H1 (cell line): ENCODE data around the gene NPR1. TPM values are rescaled to one million over a fixed set of nuclear protein-coding genes. Genes with fewer than 3 reads are reported as not detected.
A peak's percentile ranks its signal among the peaks of the same experiment; 100 is the strongest.

Experiments
- BRCA1 ChIP-seq: IDR thresholded peaks from 2 replicates; pipeline ENCODE4 v1.6.1; 2012; ENCODE audit warnings: low read depth, low read length, improper control_type of control experiment
- GTF2F1 ChIP-seq: IDR thresholded peaks from 2 replicates; pipeline ENCODE4 v1.6.1; 2012; ENCODE audit warnings: low read depth, low read length, improper control_type of control experiment, borderline replicate concordance
- KDM4A ChIP-seq: IDR thresholded peaks from one replicate; pipeline ENCODE4 v1.7.1; 2012; ENCODE audit warnings: low read depth, mild to moderate bottlenecking, moderate library complexity, low read length, inconsistent platforms; ENCODE audit not compliant: severe bottlenecking
- KDM5A ChIP-seq: fragments of 200-600 bp; IDR thresholded peaks from 2 replicates; pipeline ENCODE4 v1.7.1; 2012; ENCODE audit warnings: mild to moderate bottlenecking, low read length, inconsistent platforms, mixed read lengths
- NRF1 ChIP-seq: IDR thresholded peaks from 2 replicates; pipeline ENCODE4 v1.6.1; 2011; ENCODE audit warnings: mild to moderate bottlenecking, low read depth, low read length, improper control_type of control experiment
- POLR2AphosphoS5 ChIP-seq: IDR thresholded peaks from 2 replicates; pipeline ENCODE4 v1.6.1; 2011; ENCODE audit warnings: low read depth, low read length
- SIRT6 ChIP-seq: IDR thresholded peaks from one replicate; pipeline ENCODE4 v1.7.1; 2012; ENCODE audit warnings: low read length, inconsistent platforms
- polyA plus RNA-seq, 7 experiments: library from polyadenylated mRNA; depleted of rRNA in 3 of 7; stranded (reverse) in 5 of 7; unstranded in 2 of 7; fragments of >200 nt in 5 of 7; fragments of 200-250 nt in 2 of 7; gene quantifications; 1 replicate in 5 of 7; 2 replicates in 1 of 7; 4 replicates in 1 of 7; pipeline versions ENCODE4 v1.2.1 to v1.2.3, GENCODE V29; 2011 to 2013; ENCODE audit warnings: missing spikeins in 2 of 7, mixed read lengths in 2 of 7
- total RNA-seq: library from RNA; stranded (reverse); fragmentation: NEBNext Ultra II Directional; extraction: Animal tissue kit (Norgen Biotek cat#: 25700); gene quantifications from 2 replicates; pipeline ENCODE4 v1.2.1, GENCODE V29; 2021
- TF ChIP-seq, protein P1 (sequence below): fragments of 300-600 bp; sonication (generic); IDR thresholded peaks from 2 replicates; pipeline ENCODE4 v1.7.1; 2012; ENCODE audit warnings: low read length, moderate library complexity, mild to moderate bottlenecking, inconsistent platforms; ENCODE audit not compliant: insufficient replicate concordance
- TF ChIP-seq, protein P2 (sequence below): IDR thresholded peaks from 2 replicates; pipeline ENCODE4 v1.6.1; 2012; ENCODE audit warnings: low read length, inconsistent platforms

NPR1 gene
- total and polyA plus RNA-seq, 2 of the 8 experiments (the other 6 are each of a cell fraction or from before 2014, with no cell fraction given): 11.7 to 13.2 TPM

DNA sequence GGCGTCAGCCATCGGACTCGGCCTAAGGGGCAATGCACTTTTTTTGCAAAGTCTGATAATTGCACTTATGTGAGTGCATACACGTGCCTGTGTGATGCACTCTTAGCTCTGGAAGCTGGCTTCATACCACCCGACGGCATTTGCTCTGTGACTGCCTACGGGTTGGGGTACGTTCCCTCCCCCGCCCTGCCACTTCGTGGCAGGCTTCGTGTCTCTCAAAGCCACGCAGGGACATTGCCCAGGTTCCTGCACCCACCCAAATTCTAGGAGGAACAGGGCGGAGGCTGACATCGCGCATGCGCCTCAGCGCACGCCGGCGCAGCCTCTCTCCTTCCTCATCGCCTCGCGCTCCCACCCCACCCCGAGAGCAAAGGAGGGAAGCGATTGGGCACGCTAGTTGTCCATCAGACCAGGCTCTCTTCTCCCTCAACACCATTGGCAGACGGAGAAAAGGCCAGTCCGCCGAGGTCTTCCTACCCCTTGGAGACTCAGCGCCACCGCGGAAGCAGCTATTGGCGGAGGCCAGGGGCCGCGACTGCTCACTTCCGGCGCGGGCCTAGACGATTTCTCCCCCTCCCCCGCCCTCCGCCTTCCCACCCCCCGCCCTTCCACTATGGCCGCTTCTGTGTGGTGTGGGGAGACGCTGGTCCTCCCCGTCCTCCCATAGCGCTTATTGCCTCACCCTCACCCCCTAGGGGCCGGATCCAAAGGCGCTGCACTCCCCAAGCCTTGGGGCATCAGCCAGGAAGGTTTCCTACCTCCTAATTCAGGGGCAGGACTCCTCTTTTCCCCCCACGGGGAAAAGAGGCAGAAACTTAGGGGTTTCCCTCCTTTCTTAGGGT is 49.2 kb downstream of the NPR1 start, which contains the start of gene INTS3 (continued):
- TF ChIP-seq, protein P1, sequence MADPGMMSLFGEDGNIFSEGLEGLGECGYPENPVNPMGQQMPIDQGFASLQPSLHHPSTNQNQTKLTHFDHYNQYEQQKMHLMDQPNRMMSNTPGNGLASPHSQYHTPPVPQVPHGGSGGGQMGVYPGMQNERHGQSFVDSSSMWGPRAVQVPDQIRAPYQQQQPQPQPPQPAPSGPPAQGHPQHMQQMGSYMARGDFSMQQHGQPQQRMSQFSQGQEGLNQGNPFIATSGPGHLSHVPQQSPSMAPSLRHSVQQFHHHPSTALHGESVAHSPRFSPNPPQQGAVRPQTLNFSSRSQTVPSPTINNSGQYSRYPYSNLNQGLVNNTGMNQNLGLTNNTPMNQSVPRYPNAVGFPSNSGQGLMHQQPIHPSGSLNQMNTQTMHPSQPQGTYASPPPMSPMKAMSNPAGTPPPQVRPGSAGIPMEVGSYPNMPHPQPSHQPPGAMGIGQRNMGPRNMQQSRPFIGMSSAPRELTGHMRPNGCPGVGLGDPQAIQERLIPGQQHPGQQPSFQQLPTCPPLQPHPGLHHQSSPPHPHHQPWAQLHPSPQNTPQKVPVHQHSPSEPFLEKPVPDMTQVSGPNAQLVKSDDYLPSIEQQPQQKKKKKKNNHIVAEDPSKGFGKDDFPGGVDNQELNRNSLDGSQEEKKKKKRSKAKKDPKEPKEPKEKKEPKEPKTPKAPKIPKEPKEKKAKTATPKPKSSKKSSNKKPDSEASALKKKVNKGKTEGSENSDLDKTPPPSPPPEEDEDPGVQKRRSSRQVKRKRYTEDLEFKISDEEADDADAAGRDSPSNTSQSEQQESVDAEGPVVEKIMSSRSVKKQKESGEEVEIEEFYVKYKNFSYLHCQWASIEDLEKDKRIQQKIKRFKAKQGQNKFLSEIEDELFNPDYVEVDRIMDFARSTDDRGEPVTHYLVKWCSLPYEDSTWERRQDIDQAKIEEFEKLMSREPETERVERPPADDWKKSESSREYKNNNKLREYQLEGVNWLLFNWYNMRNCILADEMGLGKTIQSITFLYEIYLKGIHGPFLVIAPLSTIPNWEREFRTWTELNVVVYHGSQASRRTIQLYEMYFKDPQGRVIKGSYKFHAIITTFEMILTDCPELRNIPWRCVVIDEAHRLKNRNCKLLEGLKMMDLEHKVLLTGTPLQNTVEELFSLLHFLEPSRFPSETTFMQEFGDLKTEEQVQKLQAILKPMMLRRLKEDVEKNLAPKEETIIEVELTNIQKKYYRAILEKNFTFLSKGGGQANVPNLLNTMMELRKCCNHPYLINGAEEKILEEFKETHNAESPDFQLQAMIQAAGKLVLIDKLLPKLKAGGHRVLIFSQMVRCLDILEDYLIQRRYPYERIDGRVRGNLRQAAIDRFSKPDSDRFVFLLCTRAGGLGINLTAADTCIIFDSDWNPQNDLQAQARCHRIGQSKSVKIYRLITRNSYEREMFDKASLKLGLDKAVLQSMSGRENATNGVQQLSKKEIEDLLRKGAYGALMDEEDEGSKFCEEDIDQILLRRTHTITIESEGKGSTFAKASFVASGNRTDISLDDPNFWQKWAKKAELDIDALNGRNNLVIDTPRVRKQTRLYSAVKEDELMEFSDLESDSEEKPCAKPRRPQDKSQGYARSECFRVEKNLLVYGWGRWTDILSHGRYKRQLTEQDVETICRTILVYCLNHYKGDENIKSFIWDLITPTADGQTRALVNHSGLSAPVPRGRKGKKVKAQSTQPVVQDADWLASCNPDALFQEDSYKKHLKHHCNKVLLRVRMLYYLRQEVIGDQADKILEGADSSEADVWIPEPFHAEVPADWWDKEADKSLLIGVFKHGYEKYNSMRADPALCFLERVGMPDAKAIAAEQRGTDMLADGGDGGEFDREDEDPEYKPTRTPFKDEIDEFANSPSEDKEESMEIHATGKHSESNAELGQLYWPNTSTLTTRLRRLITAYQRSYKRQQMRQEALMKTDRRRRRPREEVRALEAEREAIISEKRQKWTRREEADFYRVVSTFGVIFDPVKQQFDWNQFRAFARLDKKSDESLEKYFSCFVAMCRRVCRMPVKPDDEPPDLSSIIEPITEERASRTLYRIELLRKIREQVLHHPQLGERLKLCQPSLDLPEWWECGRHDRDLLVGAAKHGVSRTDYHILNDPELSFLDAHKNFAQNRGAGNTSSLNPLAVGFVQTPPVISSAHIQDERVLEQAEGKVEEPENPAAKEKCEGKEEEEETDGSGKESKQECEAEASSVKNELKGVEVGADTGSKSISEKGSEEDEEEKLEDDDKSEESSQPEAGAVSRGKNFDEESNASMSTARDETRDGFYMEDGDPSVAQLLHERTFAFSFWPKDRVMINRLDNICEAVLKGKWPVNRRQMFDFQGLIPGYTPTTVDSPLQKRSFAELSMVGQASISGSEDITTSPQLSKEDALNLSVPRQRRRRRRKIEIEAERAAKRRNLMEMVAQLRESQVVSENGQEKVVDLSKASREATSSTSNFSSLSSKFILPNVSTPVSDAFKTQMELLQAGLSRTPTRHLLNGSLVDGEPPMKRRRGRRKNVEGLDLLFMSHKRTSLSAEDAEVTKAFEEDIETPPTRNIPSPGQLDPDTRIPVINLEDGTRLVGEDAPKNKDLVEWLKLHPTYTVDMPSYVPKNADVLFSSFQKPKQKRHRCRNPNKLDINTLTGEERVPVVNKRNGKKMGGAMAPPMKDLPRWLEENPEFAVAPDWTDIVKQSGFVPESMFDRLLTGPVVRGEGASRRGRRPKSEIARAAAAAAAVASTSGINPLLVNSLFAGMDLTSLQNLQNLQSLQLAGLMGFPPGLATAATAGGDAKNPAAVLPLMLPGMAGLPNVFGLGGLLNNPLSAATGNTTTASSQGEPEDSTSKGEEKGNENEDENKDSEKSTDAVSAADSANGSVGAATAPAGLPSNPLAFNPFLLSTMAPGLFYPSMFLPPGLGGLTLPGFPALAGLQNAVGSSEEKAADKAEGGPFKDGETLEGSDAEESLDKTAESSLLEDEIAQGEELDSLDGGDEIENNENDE: no peak
- no peak for TF ChIP-seq SIRT6
- TF ChIP-seq KDM4A: no peak
- no peak for TF ChIP-seq BRCA1
- TF ChIP-seq KDM5A: peak; percentile 80
- no peak for TF ChIP-seq GTF2F1
- TF ChIP-seq NRF1: peak; percentile 81
- TF ChIP-seq, protein P2, sequence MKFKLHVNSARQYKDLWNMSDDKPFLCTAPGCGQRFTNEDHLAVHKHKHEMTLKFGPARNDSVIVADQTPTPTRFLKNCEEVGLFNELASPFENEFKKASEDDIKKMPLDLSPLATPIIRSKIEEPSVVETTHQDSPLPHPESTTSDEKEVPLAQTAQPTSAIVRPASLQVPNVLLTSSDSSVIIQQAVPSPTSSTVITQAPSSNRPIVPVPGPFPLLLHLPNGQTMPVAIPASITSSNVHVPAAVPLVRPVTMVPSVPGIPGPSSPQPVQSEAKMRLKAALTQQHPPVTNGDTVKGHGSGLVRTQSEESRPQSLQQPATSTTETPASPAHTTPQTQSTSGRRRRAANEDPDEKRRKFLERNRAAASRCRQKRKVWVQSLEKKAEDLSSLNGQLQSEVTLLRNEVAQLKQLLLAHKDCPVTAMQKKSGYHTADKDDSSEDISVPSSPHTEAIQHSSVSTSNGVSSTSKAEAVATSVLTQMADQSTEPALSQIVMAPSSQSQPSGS: no peak
- peak; percentile 67 for TF ChIP-seq POLR2AphosphoS5
